ENCODE measurements around the gene SMG7. TPM values are rescaled to one million over a fixed set of nuclear protein-coding genes. Genes with fewer than 3 reads are reported as not detected.

SMG7 gene
- total and polyA plus RNA-seq, 2 of the 4 experiments (the other 2 are of a cell fraction) = 18.1 to 22.6 TPM

- H4K20me1 ChIP-seq (ENCODE audit: insufficient read depth, low read length) = no peaks in the 10 kb centered on the region
- CTCF ChIA-PET = interaction anchor here (0.7 kb wide), 1 partner anchor 165 kb away, joined by 3 read pairs; no protein-coding TSS in a partner anchor
- TF ChIP-seq MAFK (IDR thresholded peaks at IDR 0.05; ENCODE audit: low read depth, low read length) (no peak), RFX5 (IDR thresholded peaks at IDR 0.05; ENCODE audit: low read depth, low read length) (no peak), BHLHE40 (IDR thresholded peaks at IDR 0.05; ENCODE audit: low read depth, low read length) (no peak), CHD1 (IDR thresholded peaks at IDR 0.05; ENCODE audit: low read depth, low read length) (no peak), USF2 (IDR thresholded peaks at IDR 0.05; ENCODE audit: low read depth, low read length) (no peak), RCOR1 (IDR thresholded peaks at IDR 0.05; ENCODE audit: insufficient replicate concordance, low read length) (no peak), CTCF (conservative IDR thresholded peaks at IDR 0.05; ENCODE audit: low read depth, low read length) (no peak), MXI1 (IDR thresholded peaks at IDR 0.05; ENCODE audit: borderline replicate concordance, low read depth, low read length) (no peak), SMC3 (IDR thresholded peaks at IDR 0.05; ENCODE audit: low read depth, low read length) (no peak), NFE2L2 (IDR thresholded peaks at IDR 0.05; ENCODE audit: low read depth, low read length) (no peak), FOS (IDR thresholded peaks at IDR 0.05; ENCODE audit: low read depth, low read length) (no peak), CEBPB (IDR thresholded peaks at IDR 0.05; ENCODE audit: low read depth, low read length) (no peak), MAZ (IDR thresholded peaks at IDR 0.05; ENCODE audit: borderline replicate concordance, low read depth, low read length) (no peak), RAD21 (IDR thresholded peaks at IDR 0.05; ENCODE audit: low read length) (no peak), POLR2A (IDR thresholded peaks at IDR 0.05; ENCODE audit: low read depth, low read length) (no peak)
- TF ChIP-seq, protein P1, sequence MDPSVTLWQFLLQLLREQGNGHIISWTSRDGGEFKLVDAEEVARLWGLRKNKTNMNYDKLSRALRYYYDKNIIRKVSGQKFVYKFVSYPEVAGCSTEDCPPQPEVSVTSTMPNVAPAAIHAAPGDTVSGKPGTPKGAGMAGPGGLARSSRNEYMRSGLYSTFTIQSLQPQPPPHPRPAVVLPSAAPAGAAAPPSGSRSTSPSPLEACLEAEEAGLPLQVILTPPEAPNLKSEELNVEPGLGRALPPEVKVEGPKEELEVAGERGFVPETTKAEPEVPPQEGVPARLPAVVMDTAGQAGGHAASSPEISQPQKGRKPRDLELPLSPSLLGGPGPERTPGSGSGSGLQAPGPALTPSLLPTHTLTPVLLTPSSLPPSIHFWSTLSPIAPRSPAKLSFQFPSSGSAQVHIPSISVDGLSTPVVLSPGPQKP (IDR thresholded peaks at IDR 0.05; ENCODE audit: borderline replicate concordance, low read depth, low read length) = no peak
- 0% methylated on average over 1 of the region's 2 CpGs; no CpG with 5 or more reads in 1 of the 2 experiments for WGBS, 2 experiments (ENCODE audit: extremely low coverage in 2 of 2, insufficient read length in 1 of 2)
- H4K5ac ChIP-seq (ENCODE audit: low read depth, low read length) = no peak overlapping the region
- H3K4ac ChIP-seq (ENCODE audit: low read depth, low read length) = no peak overlapping the region
- in situ Hi-C loops (cut with MboI; ENCODE audit: low sequenced_read_pairs) (no loop called here), intact Hi-C loops (cut with micrococcal nuclease) (no loop called here), dilution Hi-C loops (cut with HindIII; ENCODE audit: low sequenced_read_pairs, unreplicated experiment) (no loop called here)
- DNase-seq = no peak
- no TSS peak for BruUV-seq (replicated peaks)
- H2AK9ac ChIP-seq (replicated peaks; ENCODE audit: low read depth, low read length, poor library complexity) = no peak overlapping the region
- no peak overlapping the region for H3K27ac ChIP-seq (ENCODE audit: insufficient read depth, low read length)
- H3K23ac ChIP-seq (ENCODE audit: low read depth, low read length) = no peak overlapping the region
- no peaks in the 10 kb centered on the region for H3K9me3 ChIP-seq (ENCODE audit: control insufficient read depth, insufficient read depth, low read length)
- no peak overlapping the region for H3K56ac ChIP-seq (ENCODE audit: extremely low read depth, insufficient read depth, low read length)
- H3K27me3 ChIP-seq (ENCODE audit: control insufficient read depth, insufficient read depth, low read length) = peaks cover 21% of the 10 kb centered on the region
- H3K4me2 ChIP-seq (ENCODE audit: low read depth, low read length) = no peak overlapping the region
- H3K4me1 ChIP-seq (ENCODE audit: control insufficient read depth, insufficient read depth, low read length) = no peaks in the 10 kb centered on the region
- no peak overlapping the region for H4K8ac ChIP-seq (ENCODE audit: low read depth in 2 of 2, low read length in 2 of 2)
- no peaks in the 10 kb centered on the region for H3K36me3 ChIP-seq (ENCODE audit: control insufficient read depth, insufficient read depth, low read length)
- no peak overlapping the region for H3K9ac ChIP-seq (ENCODE audit: low read depth, low read length)
- H2AFZ ChIP-seq (replicated peaks; ENCODE audit: low read length, poor library complexity) = no peak overlapping the region
- POLR2A ChIA-PET (ENCODE audit: unreplicated experiment) = no interaction called here
- no peak overlapping the region for H3K4me3 ChIP-seq (ENCODE audit: insufficient read depth, low read depth, low read length)
- H4K91ac ChIP-seq (ENCODE audit: insufficient read depth, low read depth, low read length) = no peak overlapping the region
- no peak overlapping the region for H3K14ac ChIP-seq (replicated peaks; ENCODE audit: low read depth, low read length)
- H2BK120ac ChIP-seq (ENCODE audit: low read depth, low read length) = no peak overlapping the region
- ATAC-seq (ENCODE audit: low read depth) = no peak
- H3K9me1 ChIP-seq (ENCODE audit: insufficient read depth, low read length) = no peaks in the 10 kb centered on the region
- no peak overlapping the region for H2AK5ac ChIP-seq (ENCODE audit: low read depth, low read length)
- H2BK20ac ChIP-seq (ENCODE audit: low read depth, low read length) = no peak overlapping the region
- no peak overlapping the region for H2BK5ac ChIP-seq (ENCODE audit: low read depth, low read length, poor library complexity, severe bottlenecking)
- no peak overlapping the region for H3K18ac ChIP-seq (ENCODE audit: low read depth, low read length)
- H2BK15ac ChIP-seq (ENCODE audit: low read depth, low read length) = no peak overlapping the region
- no peaks in the 10 kb centered on the region for H3K79me1 ChIP-seq (ENCODE audit: low read depth in 1 of 2, low read length in 2 of 2)
These were observed 8.7 kb upstream of the SMG7 start for GRCh38 chr1:183463566-183463965.

Measured in IMR-90 (cell line).